ENCODE results near the gene CSRNP3. TPM values are rescaled to one million over a fixed set of nuclear protein-coding genes. Genes with fewer than 3 reads are reported as not detected.

Gene CSRNP3
- total and polyA plus RNA-seq, 12 donors: 1.3 to 20.1 (median 4.9) TPM

- Histone ChIP-seq H3K36me3 (replicated peaks in 1 of 2) (no peaks in the 10 kb centered on the region), H3K4me1 (replicated peaks in 1 of 2) (peaks cover 0 to 12% of the 10 kb centered on the region in 2 donors), H3K27ac (no peak overlapping the region), H3K4me3 (no peak overlapping the region), H3K9me3 (replicated peaks in 1 of 3) (no peaks in the 10 kb centered on the region), H3K27me3 (no peaks in the 10 kb centered on the region)
- TF ChIP-seq CTCF (IDR thresholded peaks at IDR 0.05) (no peak), POLR2A (IDR thresholded peaks at IDR 0.05) (no peak)
- DNase-seq: no peak
- intact Hi-C loops (cut with DNase I): no loop called here
- WGBS, 4 donors: 78 to 84% (median 80%) methylated on average over 3 of the region's 3 CpGs
These were observed 3.4 kb downstream of the CSRNP3 start for GRCh38 chr2:165472922-165473321.

- Histone ChIP-seq H3K4me3 (no peak overlapping the region), H3K27me3 (no peaks in the 10 kb centered on the region), H3K27ac (no peak overlapping the region), H3K36me3 (replicated peaks in 1 of 2) (no peaks in the 10 kb centered on the region), H3K9me3 (replicated peaks in 1 of 3) (no peaks in the 10 kb centered on the region), H3K4me1 (replicated peaks in 1 of 2) (peaks cover 0 to 12% of the 10 kb centered on the region in 2 donors)
- TF ChIP-seq CTCF (IDR thresholded peaks at IDR 0.05) (no peak), POLR2A (IDR thresholded peaks at IDR 0.05) (no peak)
- DNase-seq: no peak
- intact Hi-C loops (cut with DNase I): no loop called here
- WGBS, 4 donors: 49 to 89% (median 75%) methylated on average over 3 of the region's 3 CpGs
These were observed 5.2 kb downstream of the CSRNP3 start for GRCh38 chr2:165474619-165475276.

GRCh38 chr2:165475277-165476004 is 5.9 kb downstream of the CSRNP3 start:
- intact Hi-C loops (cut with DNase I): no loop called here

More at GRCh38 chr2:165475277-165476004, 5.9 kb downstream of the CSRNP3 start:
- 86 to 90% (median 89%) methylated on average over 6 of the region's 6 CpGs for WGBS, 4 donors
- Histone ChIP-seq H3K27me3 (no peaks in the 10 kb centered on the region), H3K27ac (no peak overlapping the region), H3K4me3 (no peak overlapping the region), H3K9me3 (replicated peaks in 1 of 3) (no peaks in the 10 kb centered on the region), H3K4me1 (replicated peaks in 1 of 2) (peaks cover 0 to 11% of the 10 kb centered on the region in 2 donors), H3K36me3 (replicated peaks in 1 of 2) (no peaks in the 10 kb centered on the region)
- DNase-seq: no peak
- TF ChIP-seq CTCF (IDR thresholded peaks at IDR 0.05) (no peak), POLR2A (IDR thresholded peaks at IDR 0.05) (no peak)
